GM13977 (cell line): ENCODE measurements around the gene KLHL40.

ENCODE experiments used
- DNase-seq: peaks from one replicate; pipeline ENCODE4 v3.0.0; 2012; ENCODE audit warnings: low spot score
- CTCF ChIP-seq: IDR thresholded peaks from 2 replicates; pipeline ENCODE4 v1.5.1; 2012; ENCODE audit warnings: mild to moderate bottlenecking, control low read depth; ENCODE audit not compliant: insufficient read depth; ENCODE audit errors: extremely low read depth, missing control alignments
- in situ Hi-C: fragments of 300-500 bp; cut with MboI; formaldehyde crosslinking; loops from one replicate; pipeline ENCODE4 v1.12.0; 2022; ENCODE audit warnings: low sequenced_read_pairs, low pct_unique_long_range_greater_than_20kb, mixed read lengths, inconsistent platforms; ENCODE audit not compliant: unreplicated experiment

Gene KLHL40

GRCh38 chr3:42688487-42689420 lies 3.4 kb downstream of the KLHL40 start:
- no peak for TF ChIP-seq CTCF
- DNase-seq, result peak; percentile 23
- in situ Hi-C loops, result no loop called here

GRCh38 chr3:42689421-42690014 lies 4.2 kb downstream of the KLHL40 start:
- TF ChIP-seq CTCF, result no peak
- in situ Hi-C loops, result no loop called here
- no peak for DNase-seq

GRCh38 chr3:42690191-42690590 lies 4.9 kb downstream of the KLHL40 start:
- TF ChIP-seq CTCF, result no peak
- in situ Hi-C loops, result no loop called here

GRCh38 chr3:42690766-42691680 lies 5.7 kb downstream of the KLHL40 start:
- no peak for DNase-seq
- TF ChIP-seq CTCF, result no peak
- in situ Hi-C loops, result no loop called here

More at GRCh38 chr3:42690191-42690590, 4.9 kb downstream of the KLHL40 start:
- DNase-seq, result no peak

GRCh38 chr3:42691816-42692666 lies 6.7 kb downstream of the KLHL40 start:
- TF ChIP-seq CTCF, result no peak
- in situ Hi-C loops, result no loop called here
- no peak for DNase-seq
